Keratinocyte (primary cell): ENCODE measurements around the gene GARRE1.

Experiments used
- EZH2 ChIP-seq: IDR thresholded peaks from one replicate; pipeline ENCODE4 v1.6.1; 2012; ENCODE audit warnings: inconsistent platforms, mild to moderate bottlenecking, low read length, moderate library complexity
- TF ChIP-seq, protein P1 (sequence below), 3 experiments: IDR thresholded peaks in 1 of 3; conservative IDR thresholded peaks in 1 of 3; optimal IDR thresholded peaks in 1 of 3; 2 replicates in 2 of 3; 3 replicates in 1 of 3; pipeline versions ENCODE3 to v1.5.1; 2011; ENCODE audit warnings: low read length in 3 of 3, mild to moderate bottlenecking in 3 of 3, moderate library complexity in 2 of 3, control low read depth in 1 of 3, inconsistent platforms in 1 of 3; ENCODE audit not compliant: insufficient read depth in 2 of 3; ENCODE audit errors: extremely low read depth in 1 of 3

DNA sequence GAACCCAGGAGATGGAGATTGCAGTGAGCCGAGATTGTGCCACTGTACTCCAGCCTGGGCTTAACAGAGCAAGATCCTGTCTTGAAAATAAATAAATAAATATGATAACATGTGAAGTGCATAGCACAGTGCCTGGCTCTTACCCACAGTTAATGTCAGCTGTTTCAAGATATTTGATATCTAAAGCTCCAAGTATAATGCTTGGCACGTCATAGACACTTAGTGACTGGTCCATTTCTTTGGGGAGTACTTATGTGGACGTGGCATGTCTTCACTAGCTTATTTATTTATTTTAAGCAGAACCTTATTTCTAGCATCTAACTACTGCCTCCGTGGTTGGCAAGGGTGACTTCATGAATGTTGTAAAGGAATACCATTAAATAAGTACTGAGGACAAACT is 18.8 kb downstream of the GARRE1 start:
- TF ChIP-seq, protein P1, sequence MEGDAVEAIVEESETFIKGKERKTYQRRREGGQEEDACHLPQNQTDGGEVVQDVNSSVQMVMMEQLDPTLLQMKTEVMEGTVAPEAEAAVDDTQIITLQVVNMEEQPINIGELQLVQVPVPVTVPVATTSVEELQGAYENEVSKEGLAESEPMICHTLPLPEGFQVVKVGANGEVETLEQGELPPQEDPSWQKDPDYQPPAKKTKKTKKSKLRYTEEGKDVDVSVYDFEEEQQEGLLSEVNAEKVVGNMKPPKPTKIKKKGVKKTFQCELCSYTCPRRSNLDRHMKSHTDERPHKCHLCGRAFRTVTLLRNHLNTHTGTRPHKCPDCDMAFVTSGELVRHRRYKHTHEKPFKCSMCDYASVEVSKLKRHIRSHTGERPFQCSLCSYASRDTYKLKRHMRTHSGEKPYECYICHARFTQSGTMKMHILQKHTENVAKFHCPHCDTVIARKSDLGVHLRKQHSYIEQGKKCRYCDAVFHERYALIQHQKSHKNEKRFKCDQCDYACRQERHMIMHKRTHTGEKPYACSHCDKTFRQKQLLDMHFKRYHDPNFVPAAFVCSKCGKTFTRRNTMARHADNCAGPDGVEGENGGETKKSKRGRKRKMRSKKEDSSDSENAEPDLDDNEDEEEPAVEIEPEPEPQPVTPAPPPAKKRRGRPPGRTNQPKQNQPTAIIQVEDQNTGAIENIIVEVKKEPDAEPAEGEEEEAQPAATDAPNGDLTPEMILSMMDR (optimal IDR thresholded peaks at IDR 0.05 in 1 of 3, IDR thresholded peaks at IDR 0.05 in 1 of 3, conservative IDR thresholded peaks at IDR 0.05 in 1 of 3; ENCODE audit: extremely low read depth in 1 of 3, insufficient read depth in 2 of 3, low read length in 3 of 3), result no peak
- no peak for TF ChIP-seq EZH2
